Calu3 (cell line): ENCODE results near the gene CEP55. TPM values are rescaled to one million over a fixed set of nuclear protein-coding genes. Genes with fewer than 3 reads are reported as not detected.
"Not testable (repeated sequence)": the region's sequence is repeated elsewhere in the genome, so short reads cannot be mapped to it uniquely, and the experiment has no call there.

Experiments
- BruUV-seq: library from RNA; stranded (reverse); fragments of 400-500 nt; replicated peaks from 2 replicates; lab custom pipeline; 2021; lab: Mats Ljungman, UMichigan
- CTCF ChIA-PET: fragments of 300-600 bp; sonication (Branson Sonifier 250); formaldehyde crosslinking; loops from one replicate; lab custom pipeline; 2022; ENCODE audit warnings: antibody characterized with exemption; lab: Charles Lee
- DNase-seq: peaks from one replicate; pipeline ENCODE4 v3.0.0; 2022
- H3K27ac Mint-ChIP-seq: one replicate; pipeline ENCODE4 v1.8.0; 2022; ENCODE audit warnings: mixed read lengths; ENCODE audit not compliant: unreplicated experiment
- H3K27me3 Mint-ChIP-seq: one replicate; pipeline ENCODE4 v1.8.0; 2022; ENCODE audit warnings: mixed read lengths; ENCODE audit not compliant: unreplicated experiment
- H3K36me3 Mint-ChIP-seq: one replicate; pipeline ENCODE4 v1.8.0; 2022; ENCODE audit warnings: mild to moderate bottlenecking, moderate library complexity, mixed read lengths; ENCODE audit not compliant: insufficient read depth, unreplicated experiment
- H3K4me1 Mint-ChIP-seq: one replicate; pipeline ENCODE4 v1.8.0; 2022; ENCODE audit warnings: mild to moderate bottlenecking, low read depth, mixed read lengths; ENCODE audit not compliant: unreplicated experiment
- H3K4me3 Mint-ChIP-seq: one replicate; pipeline ENCODE4 v1.8.0; 2022; ENCODE audit warnings: mild to moderate bottlenecking, low read depth, moderate library complexity, mixed read lengths; ENCODE audit not compliant: unreplicated experiment
- H3K9me3 Mint-ChIP-seq: one replicate; pipeline ENCODE4 v1.8.0; 2022; ENCODE audit warnings: low read depth, mixed read lengths; ENCODE audit not compliant: unreplicated experiment
- intact Hi-C: fragments of 100-400 bp; cut with micrococcal nuclease; formaldehyde crosslinking; loops from one replicate; pipeline ENCODE4 v1.10.0; 2022; ENCODE audit not compliant: unreplicated experiment
- total RNA-seq: library from RNA; stranded (reverse); gene quantifications from 2 replicates; pipeline ENCODE4 v1.2.3, GENCODE V29; 2022
- TF ChIP-seq, protein P1 (sequence below): fragments of 200-600 bp; IDR thresholded peaks from one replicate; pipeline ENCODE4 v1.8.0; 2022; ENCODE audit warnings: antibody characterized with exemption; ENCODE audit not compliant: unreplicated experiment

The CEP55 gene
- total RNA-seq, 1 experiment from 2014 or later: 52.2 TPM

DNA sequence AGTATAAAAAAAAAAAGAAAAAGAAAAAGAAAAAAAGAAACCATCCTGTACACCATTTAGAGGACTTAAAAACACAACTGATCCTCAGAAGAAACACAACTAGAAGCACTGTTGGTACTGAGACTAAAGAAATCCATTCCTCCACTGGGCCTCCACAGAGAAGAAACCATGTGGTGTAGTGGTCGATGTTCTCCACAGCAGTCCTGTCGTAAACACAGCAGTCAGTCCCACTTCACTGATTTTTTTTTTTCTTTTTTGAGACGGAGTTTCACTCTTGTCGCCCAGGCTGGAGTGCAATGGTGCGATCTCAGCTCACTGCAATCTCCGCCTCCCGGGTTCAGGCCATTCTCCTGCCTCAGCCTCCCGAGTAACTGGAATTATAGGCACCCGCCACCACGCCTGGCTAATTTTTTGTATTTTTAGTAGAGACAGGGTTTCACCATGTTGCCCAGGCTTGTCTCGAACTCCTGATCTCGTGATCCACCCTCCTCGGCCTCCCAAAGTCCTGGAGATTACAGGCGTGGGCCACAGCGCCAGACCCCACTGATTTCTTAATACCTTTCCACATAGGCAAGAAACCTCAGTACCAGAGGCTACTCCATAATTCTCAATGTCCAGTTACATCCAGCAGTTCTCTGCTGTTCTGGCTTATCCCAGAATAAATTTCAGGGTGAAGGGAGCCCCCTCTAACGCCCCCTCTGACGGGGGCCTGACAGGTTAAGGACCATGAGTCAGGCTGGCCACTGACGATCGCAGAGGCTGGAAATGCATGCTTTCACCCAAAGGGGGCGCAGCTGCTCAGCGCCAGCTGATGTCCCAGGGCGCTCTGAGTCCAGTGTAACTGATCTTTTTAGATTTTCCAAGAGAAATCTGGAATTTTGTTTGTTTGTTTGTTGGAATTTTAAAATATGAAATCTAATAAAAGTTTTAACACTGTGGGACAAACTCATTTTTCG is 45.3 kb downstream of the CEP55 start:
- intact Hi-C loops: no loop called here
- Mint-ChIP-seq H3K4me3 (no peak overlapping the region), H3K27ac (no peak overlapping the region), H3K4me1 (no peaks in the 10 kb centered on the region), H3K36me3 (no peaks in the 10 kb centered on the region), H3K9me3 (no peaks in the 10 kb centered on the region), H3K27me3 (peaks cover 21% of the 10 kb centered on the region)
- peak; percentile 45 for DNase-seq
- CTCF ChIA-PET: interaction anchor here (1.6 to 1.7 kb wide), 2 partner anchors 13 to 139 kb away, joined by 6 to 8 read pairs; no protein-coding TSS in a partner anchor
- no TSS peak for BruUV-seq
- TF ChIP-seq, protein P1, sequence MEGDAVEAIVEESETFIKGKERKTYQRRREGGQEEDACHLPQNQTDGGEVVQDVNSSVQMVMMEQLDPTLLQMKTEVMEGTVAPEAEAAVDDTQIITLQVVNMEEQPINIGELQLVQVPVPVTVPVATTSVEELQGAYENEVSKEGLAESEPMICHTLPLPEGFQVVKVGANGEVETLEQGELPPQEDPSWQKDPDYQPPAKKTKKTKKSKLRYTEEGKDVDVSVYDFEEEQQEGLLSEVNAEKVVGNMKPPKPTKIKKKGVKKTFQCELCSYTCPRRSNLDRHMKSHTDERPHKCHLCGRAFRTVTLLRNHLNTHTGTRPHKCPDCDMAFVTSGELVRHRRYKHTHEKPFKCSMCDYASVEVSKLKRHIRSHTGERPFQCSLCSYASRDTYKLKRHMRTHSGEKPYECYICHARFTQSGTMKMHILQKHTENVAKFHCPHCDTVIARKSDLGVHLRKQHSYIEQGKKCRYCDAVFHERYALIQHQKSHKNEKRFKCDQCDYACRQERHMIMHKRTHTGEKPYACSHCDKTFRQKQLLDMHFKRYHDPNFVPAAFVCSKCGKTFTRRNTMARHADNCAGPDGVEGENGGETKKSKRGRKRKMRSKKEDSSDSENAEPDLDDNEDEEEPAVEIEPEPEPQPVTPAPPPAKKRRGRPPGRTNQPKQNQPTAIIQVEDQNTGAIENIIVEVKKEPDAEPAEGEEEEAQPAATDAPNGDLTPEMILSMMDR: peak; percentile 63

DNA sequence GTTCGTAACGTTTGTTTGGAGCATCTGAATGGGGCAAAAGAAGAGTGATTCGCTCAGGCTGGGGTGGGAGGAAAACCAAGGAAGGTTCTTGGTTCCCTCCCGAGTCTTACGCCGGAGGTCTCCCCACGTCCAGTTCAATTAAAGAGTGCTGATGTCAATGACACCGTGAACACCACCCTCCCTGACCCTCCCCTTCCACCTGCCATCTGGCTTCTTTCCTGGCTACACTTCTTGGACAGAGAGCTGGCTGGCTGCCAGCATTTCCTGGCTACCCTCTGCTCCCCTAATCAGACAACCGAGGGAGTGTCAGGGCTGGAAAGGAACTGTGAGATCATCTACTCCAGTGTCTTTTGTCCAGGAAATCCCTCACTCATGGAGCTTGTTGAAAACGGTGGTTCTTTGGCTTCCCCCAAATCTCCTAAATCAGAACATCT is 46.0 kb downstream of the CEP55 start:
- no TSS peak for BruUV-seq
- Mint-ChIP-seq H3K4me3 (no peak overlapping the region), H3K4me1 (no peaks in the 10 kb centered on the region), H3K36me3 (no peaks in the 10 kb centered on the region), H3K27ac (no peak overlapping the region), H3K27me3 (peaks cover 14% of the 10 kb centered on the region), H3K9me3 (no peaks in the 10 kb centered on the region)
- intact Hi-C loops: no loop called here
- DNase-seq: no peak
- TF ChIP-seq, protein P1: no peak
- CTCF ChIA-PET: interaction anchor here (1.6 to 1.7 kb wide), 2 partner anchors 13 to 138 kb away, joined by 6 to 8 read pairs; no protein-coding TSS in a partner anchor

DNA sequence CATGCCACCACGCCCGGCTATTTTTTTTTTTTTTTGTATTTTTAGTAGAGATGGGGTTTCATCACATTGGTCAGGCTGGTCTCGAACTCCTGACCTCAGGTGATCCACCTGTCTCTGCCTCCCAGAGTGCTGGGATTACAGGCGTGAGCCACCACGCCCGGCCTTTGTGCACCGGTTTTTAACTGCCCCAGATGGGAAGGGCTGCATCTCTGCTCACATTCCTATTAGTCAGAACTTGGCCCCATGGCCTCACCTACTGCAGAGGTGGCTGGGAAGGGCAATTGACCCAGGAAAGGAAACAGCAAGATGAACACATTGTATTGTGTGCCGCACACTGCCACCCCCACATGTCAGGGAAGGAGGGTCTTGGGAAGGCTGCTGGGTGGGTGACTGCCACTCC is 50.6 kb downstream of the CEP55 start:
- intact Hi-C loops, DNase-seq, H3K4me3 Mint-ChIP-seq, H3K27ac Mint-ChIP-seq, BruUV-seq, H3K27me3 Mint-ChIP-seq, CTCF ChIA-PET, H3K9me3 Mint-ChIP-seq, H3K36me3 Mint-ChIP-seq: not testable (repeated sequence)
- H3K4me1 Mint-ChIP-seq: peaks cover 20% of the 10 kb centered on the region

DNA sequence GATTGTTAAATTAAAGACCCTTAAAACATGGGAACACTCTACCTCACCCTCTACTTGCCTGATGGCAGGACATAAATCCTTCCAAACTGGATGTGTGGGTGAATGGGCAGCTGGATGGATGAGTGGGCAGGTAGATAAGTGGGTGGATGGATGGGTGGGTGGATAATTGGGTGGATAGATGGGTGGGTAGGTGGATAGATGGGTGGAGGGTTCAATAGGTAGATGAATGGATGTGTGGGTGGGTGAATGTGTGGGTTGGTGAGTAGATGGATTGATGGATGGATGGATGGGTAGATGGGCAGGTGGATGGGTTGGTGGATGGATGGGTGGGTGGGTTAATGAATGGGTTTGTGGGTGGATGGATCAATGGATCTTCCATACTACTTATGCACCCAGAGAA is 51.1 kb downstream of the CEP55 start:
- H3K27me3 Mint-ChIP-seq: no peaks in the 10 kb centered on the region
- peaks cover 20% of the 10 kb centered on the region for H3K4me1 Mint-ChIP-seq
- BruUV-seq: no TSS peak
- DNase-seq: no peak
- H3K36me3 Mint-ChIP-seq: no peaks in the 10 kb centered on the region
- intact Hi-C loops: no loop called here
- H3K4me3 Mint-ChIP-seq: no peak overlapping the region
- CTCF ChIA-PET: no interaction called here
- H3K27ac Mint-ChIP-seq: no peak overlapping the region
- H3K9me3 Mint-ChIP-seq: no peaks in the 10 kb centered on the region
- TF ChIP-seq, protein P1: no peak
